HG03135 (cell line): ENCODE measurements around the gene FOXR2.

Source experiments
- ATAC-seq: cut with Tn5 transposase; IDR thresholded peaks from one replicate; pipeline ENCODE4 v1.9.1; 2021; ENCODE audit warnings: mild to moderate bottlenecking, moderate library complexity; ENCODE audit not compliant: unreplicated experiment

The FOXR2 gene

GRCh38 chrX:55623100-55623499 is at the start of gene FOXR2:
TSS of gene FOXR2 (plus strand) at chrX:55623400. CDS start at chrX:55623712, 312 bp downstream.
- no peak for ATAC-seq

- ATAC-seq, result no peak
Measured at GRCh38 chrX:55579115-55579514, 44.1 kb upstream of the FOXR2 start.

- no peak for ATAC-seq
Measured at GRCh38 chrX:55582447-55582846, 40.8 kb upstream of the FOXR2 start.

GRCh38 chrX:55593296-55593695 is 29.9 kb upstream of the FOXR2 start:
- no peak for ATAC-seq

- no peak for ATAC-seq
Measured at GRCh38 chrX:55593756-55594257, 29.4 kb upstream of the FOXR2 start.

- no peak for ATAC-seq
Measured at GRCh38 chrX:55598333-55598732, 24.9 kb upstream of the FOXR2 start.

- no peak for ATAC-seq
Measured at GRCh38 chrX:55619547-55619946, 3.7 kb upstream of the FOXR2 start.

- no peak for ATAC-seq
Measured at GRCh38 chrX:55624403-55624802, 1.2 kb downstream of the FOXR2 start.

GRCh38 chrX:55636109-55636508 is 12.9 kb downstream of the FOXR2 start:
- no peak for ATAC-seq

- ATAC-seq, result peak; percentile 63
Measured at GRCh38 chrX:55638933-55639332, 15.7 kb downstream of the FOXR2 start.

GRCh38 chrX:55640854-55641253 is 17.7 kb downstream of the FOXR2 start:
- peak; percentile 65 for ATAC-seq

- ATAC-seq, result no peak
Measured at GRCh38 chrX:55648434-55648833, 25.2 kb downstream of the FOXR2 start.

GRCh38 chrX:55659931-55660330 is 36.7 kb downstream of the FOXR2 start:
- no peak for ATAC-seq

- no peak for ATAC-seq
Measured at GRCh38 chrX:55663584-55663983, 40.4 kb downstream of the FOXR2 start.

GRCh38 chrX:55668084-55668483 is 44.9 kb downstream of the FOXR2 start:
- no peak for ATAC-seq
